ENCODE data around the gene AATF. TPM values are rescaled to one million over a fixed set of nuclear protein-coding genes. Genes with fewer than 3 reads are reported as not detected.

Gene AATF
- total and polyA plus RNA-seq, 9 of the 15 experiments (the other 6 are each of a cell fraction or from before 2014, with no cell fraction given), result 34.5 to 133 (median 90.1) TPM

DNA sequence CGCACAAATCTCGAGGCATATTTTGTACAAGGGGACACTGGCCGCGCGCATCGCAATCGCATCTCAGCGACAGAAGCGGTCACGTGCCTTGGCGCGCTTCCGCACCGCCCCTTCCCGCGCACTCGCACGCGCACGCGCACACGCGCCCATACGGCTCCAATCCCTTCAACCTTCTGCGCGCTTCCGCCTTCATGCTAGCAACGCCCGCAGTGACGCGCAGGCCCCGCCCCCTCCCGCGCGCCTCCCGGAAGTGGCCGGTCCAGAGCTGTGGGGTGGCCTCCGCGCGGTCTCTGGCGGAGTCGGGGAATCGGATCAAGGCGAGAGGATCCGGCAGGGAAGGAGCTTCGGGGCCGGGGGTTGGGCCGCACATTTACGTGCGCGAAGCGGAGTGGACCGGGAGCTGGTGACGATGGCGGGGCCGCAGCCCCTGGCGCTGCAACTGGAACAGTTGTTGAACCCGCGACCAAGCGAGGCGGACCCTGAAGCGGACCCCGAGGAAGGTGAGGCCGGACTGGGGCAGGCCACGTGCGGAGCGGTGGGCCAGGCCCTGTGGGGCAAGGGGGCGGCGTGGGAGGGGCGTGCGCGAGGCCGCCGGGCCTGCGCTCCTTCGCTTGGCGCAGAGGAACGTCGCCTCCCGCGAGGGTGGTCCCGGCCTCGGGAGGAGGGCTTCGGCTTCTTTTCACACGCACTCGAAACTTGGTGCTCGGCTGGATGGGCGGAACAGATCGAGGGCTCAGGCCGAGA, at the start of gene AATF (continued):
- TF ChIP-seq ZNF445 (CRISPR knock-in tag; IDR thresholded peaks at IDR 0.05; ENCODE audit: low read depth) (no peak), YBX1 (IDR thresholded peaks at IDR 0.05) (no peak), LEF1 (IDR thresholded peaks at IDR 0.05) (no peak; the same call in 1 of the 2 replicates), GABPB1 (CRISPR knock-in tag; IDR thresholded peaks at IDR 0.05) (peak; percentile 87), MYBL2 (IDR thresholded peaks at IDR 0.05; ENCODE audit: low read depth) (no peak), MYBL2 (CRISPR knock-in tag; IDR thresholded peaks at IDR 0.05; ENCODE audit: borderline replicate concordance) (no peak), SRSF7 (optimal IDR thresholded peaks at IDR 0.05; ENCODE audit: low read depth, low read length) (no peak), ZKSCAN3 (CRISPR knock-in tag; IDR thresholded peaks at IDR 0.05) (no peak), MYC (IDR thresholded peaks at IDR 0.05; ENCODE audit: low read depth, low read length) (peak; percentile 80), MYC (CRISPR knock-in tag; IDR thresholded peaks at IDR 0.05; ENCODE audit: borderline replicate concordance, low read depth) (no peak; the same call in 1 of the 2 replicates), SREBF2 (CRISPR knock-in tag; IDR thresholded peaks at IDR 0.05) (no peak), NFIX (CRISPR knock-in tag; IDR thresholded peaks at IDR 0.05; ENCODE audit: low read depth) (no peak), NFE2 (IDR thresholded peaks at IDR 0.05; ENCODE audit: low read depth) (no peak), ATF7 (IDR thresholded peaks at IDR 0.05) (peak; percentile 73; the same call in 1 of the 2 replicates), GTF2E2 (tag; IDR thresholded peaks at IDR 0.05) (0 out of 2 replicates have a peak, but pooled peaks have one; percentile 24), NR2F6 (CRISPR knock-in tag; IDR thresholded peaks at IDR 0.05) (no peak), RBM25 (IDR thresholded peaks at IDR 0.05; ENCODE audit: low read depth, low read length, severe bottlenecking) (no peak), ZNF584 (CRISPR knock-in tag; IDR thresholded peaks at IDR 0.05; ENCODE audit: low read depth) (no peak), ZNF133 (CRISPR knock-in tag; IDR thresholded peaks at IDR 0.05) (no peak), MBD2 (IDR thresholded peaks at IDR 0.05; ENCODE audit: borderline replicate concordance, low read depth) (peak; percentile 46; the same call in 1 of the 2 replicates)
- TF ChIP-seq, protein P1, sequence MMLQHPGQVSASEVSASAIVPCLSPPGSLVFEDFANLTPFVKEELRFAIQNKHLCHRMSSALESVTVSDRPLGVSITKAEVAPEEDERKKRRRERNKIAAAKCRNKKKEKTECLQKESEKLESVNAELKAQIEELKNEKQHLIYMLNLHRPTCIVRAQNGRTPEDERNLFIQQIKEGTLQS (IDR thresholded peaks at IDR 0.05), result 0 out of 2 replicates have a peak, but pooled peaks have one; percentile 30
- TF ChIP-seq, protein P1 (CRISPR knock-in tag; conservative IDR thresholded peaks at IDR 0.05), result no peak; the same call in none of the 2 replicates
- TF ChIP-seq, protein P2, sequence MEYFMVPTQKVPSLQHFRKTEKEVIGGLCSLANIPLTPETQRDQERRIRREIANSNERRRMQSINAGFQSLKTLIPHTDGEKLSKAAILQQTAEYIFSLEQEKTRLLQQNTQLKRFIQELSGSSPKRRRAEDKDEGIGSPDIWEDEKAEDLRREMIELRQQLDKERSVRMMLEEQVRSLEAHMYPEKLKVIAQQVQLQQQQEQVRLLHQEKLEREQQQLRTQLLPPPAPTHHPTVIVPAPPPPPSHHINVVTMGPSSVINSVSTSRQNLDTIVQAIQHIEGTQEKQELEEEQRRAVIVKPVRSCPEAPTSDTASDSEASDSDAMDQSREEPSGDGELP (CRISPR knock-in tag; IDR thresholded peaks at IDR 0.05; ENCODE audit: borderline replicate concordance), result peak; percentile 73
- TF ChIP-seq, protein P3, sequence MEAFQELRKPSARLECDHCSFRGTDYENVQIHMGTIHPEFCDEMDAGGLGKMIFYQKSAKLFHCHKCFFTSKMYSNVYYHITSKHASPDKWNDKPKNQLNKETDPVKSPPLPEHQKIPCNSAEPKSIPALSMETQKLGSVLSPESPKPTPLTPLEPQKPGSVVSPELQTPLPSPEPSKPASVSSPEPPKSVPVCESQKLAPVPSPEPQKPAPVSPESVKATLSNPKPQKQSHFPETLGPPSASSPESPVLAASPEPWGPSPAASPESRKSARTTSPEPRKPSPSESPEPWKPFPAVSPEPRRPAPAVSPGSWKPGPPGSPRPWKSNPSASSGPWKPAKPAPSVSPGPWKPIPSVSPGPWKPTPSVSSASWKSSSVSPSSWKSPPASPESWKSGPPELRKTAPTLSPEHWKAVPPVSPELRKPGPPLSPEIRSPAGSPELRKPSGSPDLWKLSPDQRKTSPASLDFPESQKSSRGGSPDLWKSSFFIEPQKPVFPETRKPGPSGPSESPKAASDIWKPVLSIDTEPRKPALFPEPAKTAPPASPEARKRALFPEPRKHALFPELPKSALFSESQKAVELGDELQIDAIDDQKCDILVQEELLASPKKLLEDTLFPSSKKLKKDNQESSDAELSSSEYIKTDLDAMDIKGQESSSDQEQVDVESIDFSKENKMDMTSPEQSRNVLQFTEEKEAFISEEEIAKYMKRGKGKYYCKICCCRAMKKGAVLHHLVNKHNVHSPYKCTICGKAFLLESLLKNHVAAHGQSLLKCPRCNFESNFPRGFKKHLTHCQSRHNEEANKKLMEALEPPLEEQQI (IDR thresholded peaks at IDR 0.05), result no peak
- TF ChIP-seq, protein P4, sequence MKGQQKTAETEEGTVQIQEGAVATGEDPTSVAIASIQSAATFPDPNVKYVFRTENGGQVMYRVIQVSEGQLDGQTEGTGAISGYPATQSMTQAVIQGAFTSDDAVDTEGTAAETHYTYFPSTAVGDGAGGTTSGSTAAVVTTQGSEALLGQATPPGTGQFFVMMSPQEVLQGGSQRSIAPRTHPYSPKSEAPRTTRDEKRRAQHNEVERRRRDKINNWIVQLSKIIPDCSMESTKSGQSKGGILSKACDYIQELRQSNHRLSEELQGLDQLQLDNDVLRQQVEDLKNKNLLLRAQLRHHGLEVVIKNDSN (CRISPR knock-in tag; IDR thresholded peaks at IDR 0.05), result peak; percentile 98
